DOHH2 (cell line): ENCODE results near the gene AMZ1.

Experiments used
- EZH2phosphoT487 ChIP-seq: fragments of 200-600 bp; sonication (generic); IDR thresholded peaks from 2 replicates; pipeline ENCODE4 v1.6.1; 2017; ENCODE audit warnings: borderline replicate concordance, mild to moderate bottlenecking, antibody characterized with exemption, low read length, moderate library complexity, mixed read lengths
- TF ChIP-seq, protein P1 (sequence below): fragments of 200-600 bp; sonication (generic); IDR thresholded peaks from one replicate; pipeline ENCODE4 v1.5.1; 2014; ENCODE audit warnings: antibody characterized with exemption, mild to moderate bottlenecking, low read depth, low read length; ENCODE audit not compliant: poor library complexity, severe bottlenecking

DNA sequence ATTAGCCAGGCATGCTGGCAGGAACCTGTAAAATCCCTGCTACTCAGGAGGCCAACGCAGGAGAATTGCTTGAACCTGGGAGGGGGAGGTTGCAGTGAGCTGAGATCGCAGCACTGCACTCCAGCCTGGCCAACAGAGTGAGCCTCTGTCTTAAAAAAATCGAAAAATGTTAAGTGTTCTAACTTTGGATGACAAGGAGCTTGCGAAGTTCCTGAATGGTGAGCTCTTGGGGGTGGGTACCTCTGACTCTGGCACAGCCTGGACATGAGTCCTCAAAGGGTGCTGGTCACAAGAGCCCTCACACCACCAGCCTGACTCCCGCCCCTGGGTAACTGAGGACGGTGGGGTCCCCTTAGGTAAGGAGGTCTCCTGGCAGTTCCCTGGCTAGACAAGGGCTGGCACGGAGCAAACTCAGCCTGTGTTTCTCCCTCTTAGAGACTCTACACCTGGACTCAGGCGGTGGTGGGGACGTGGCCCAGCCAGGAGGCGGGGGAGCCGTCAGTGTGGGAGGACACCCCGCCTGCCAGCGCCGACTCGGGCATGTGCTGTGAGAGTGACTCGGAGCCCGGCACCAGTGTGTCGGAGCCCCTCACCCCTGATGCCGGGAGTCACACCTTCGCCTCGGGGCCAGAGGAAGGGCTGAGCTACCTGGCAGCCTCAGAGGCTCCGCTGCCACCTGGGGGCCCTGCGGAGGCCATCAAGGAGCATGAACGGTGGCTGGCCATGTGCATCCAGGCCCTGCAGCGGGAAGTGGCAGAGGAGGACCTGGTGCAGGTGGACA is 24.1 kb downstream of the AMZ1 start:
- TF ChIP-seq, protein P1, sequence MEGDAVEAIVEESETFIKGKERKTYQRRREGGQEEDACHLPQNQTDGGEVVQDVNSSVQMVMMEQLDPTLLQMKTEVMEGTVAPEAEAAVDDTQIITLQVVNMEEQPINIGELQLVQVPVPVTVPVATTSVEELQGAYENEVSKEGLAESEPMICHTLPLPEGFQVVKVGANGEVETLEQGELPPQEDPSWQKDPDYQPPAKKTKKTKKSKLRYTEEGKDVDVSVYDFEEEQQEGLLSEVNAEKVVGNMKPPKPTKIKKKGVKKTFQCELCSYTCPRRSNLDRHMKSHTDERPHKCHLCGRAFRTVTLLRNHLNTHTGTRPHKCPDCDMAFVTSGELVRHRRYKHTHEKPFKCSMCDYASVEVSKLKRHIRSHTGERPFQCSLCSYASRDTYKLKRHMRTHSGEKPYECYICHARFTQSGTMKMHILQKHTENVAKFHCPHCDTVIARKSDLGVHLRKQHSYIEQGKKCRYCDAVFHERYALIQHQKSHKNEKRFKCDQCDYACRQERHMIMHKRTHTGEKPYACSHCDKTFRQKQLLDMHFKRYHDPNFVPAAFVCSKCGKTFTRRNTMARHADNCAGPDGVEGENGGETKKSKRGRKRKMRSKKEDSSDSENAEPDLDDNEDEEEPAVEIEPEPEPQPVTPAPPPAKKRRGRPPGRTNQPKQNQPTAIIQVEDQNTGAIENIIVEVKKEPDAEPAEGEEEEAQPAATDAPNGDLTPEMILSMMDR: no peak
- no peak for TF ChIP-seq EZH2phosphoT487
